K562 treated with DMSO at 1 percent for 4 hours (cell line): ENCODE measurements around the gene FAM98C. TPM values are rescaled to one million over a fixed set of nuclear protein-coding genes. Genes with fewer than 3 reads are reported as not detected.

Experiments used
- total RNA-seq: library from RNA; unstranded; fragments of 300-600 nt; gene quantifications from 2 replicates; pipeline ENCODE4 v1.2.3, GENCODE V29; 2022; ENCODE audit not compliant: insufficient read depth

Gene FAM98C
- 21.1 and 31.7 TPM in 2 replicates for total RNA-seq

GRCh38 chr19:38402967-38403674 is at the start of gene FAM98C:
Gene FAM98C (plus strand): TSS chr19:38403093. CDS start chr19:38403154, 61 bp downstream.

GRCh38 chr19:38374332-38375097 is 28.4 kb upstream of the FAM98C start, which contains the start of gene PSMD8:
Gene PSMD8 (plus strand): TSS chr19:38374571. CDS start chr19:38374602, 31 bp downstream.

GRCh38 chr19:38387550-38388348 is 15.1 kb upstream of the FAM98C start, which contains the start of gene GGN:
Gene GGN (minus strand): TSS chr19:38388034. CDS start chr19:38387261, 773 bp downstream.

GRCh38 chr19:38388349-38389100 is 14.4 kb upstream of the FAM98C start, which contains the start of gene SPRED3:
Gene SPRED3 (plus strand): TSS chr19:38388697. CDS start chr19:38390303, 1,606 bp downstream.

DNA sequence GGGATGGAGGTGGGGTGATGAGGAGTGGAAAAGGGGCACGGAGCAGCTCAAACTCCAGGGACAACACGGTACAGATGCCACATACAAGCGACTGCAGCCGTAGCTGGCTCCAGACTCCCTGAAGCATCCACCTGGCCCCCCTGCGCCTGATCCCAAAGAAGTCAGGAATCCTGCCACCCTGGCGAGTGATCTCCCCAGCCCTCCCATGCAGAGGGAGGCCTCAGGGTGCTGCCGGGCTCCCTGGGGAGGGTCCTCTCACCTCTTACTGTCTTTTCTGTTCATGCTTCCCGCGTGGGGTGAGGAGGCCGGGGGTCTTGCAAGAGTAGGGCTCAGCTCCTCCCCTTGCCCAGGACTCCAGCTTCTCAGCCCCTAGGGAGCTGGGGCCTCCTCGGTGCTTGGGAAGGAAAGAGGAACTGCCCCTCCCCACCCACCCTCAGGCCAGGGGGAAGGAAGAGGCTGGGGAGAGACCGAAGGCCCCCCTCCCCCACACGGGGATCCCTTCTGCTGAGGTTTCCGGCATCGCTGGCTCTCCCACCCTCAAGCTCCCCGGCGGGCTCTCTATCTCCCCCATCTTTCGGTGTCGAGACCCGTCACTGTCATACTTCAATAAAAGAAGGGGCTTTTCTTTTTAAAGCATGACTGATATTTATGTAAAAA is 23.0 kb downstream of the FAM98C start, which contains the start of gene RASGRP4:
TSS of gene RASGRP4 (minus strand) at position 410 of the 657 bp plus-strand sequence. CDS start at position 282, 128 bp downstream.

DNA sequence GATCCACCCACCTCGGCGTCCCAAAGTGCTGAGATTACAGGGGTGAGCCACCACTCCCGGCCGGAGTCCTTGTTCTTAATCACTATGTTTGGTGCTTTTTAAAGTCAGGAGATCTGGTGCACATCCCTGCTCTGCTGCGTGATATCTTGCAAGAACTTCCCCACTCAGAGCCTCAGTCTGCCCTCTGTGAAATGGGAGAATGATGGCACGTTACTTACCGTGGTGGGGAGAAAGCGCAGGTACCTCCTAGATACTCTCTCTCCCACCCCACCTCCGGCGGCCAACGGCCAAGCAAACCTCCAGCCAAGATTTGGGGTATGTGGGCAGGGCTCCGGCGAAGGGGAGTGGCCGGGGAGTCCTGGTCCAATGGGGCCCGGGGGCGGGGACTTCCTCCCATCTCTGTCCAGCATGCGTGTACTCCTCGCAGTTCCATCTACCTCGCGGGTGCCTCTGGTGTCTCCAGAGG is 30.4 kb downstream of the FAM98C start, which contains the start of gene RYR1:
TSS of gene RYR1 (plus strand) at position 424 of the 466 bp plus-strand sequence. CDS start 139 bp downstream, outside the sequence.

Other genes starting within 250 kb of the FAM98C start
- gene DPF1, start 178.9 kb upstream of the FAM98C start, total RNA-seq, result 1.7 and 1.9 TPM in 2 replicates
- gene PPP1R14A, start 146.7 kb upstream of the FAM98C start, total RNA-seq, result 59.5 and 75.3 TPM in 2 replicates
- 1.2 TPM in 1 of 2 replicates, not detected in the other for gene SPINT2, start 138.5 kb upstream of the FAM98C start, total RNA-seq
- gene C19orf33, start 98.8 kb upstream of the FAM98C start, total RNA-seq, result not detected in 2 replicates
- 487 and 516 TPM in 2 replicates for gene YIF1B, start 87.1 kb upstream of the FAM98C start, total RNA-seq
- gene KCNK6, start 83.2 kb upstream of the FAM98C start, total RNA-seq, result 0.12 TPM in 1 of 2 replicates, not detected in the other
- not detected in 2 replicates for gene CATSPERG, start 67.3 kb upstream of the FAM98C start, total RNA-seq
- 380 and 446 TPM in 2 replicates for gene PSMD8, start 28.5 kb upstream of the FAM98C start, total RNA-seq
- 3.0 and 3.6 TPM in 2 replicates for gene GGN, start 15.1 kb upstream of the FAM98C start, total RNA-seq
- gene SPRED3, start 14.4 kb upstream of the FAM98C start, total RNA-seq, result 0.48 and 1.3 TPM in 2 replicates
- gene RASGRP4, start 23.1 kb downstream of the FAM98C start, total RNA-seq, result 20.3 and 24.4 TPM in 2 replicates
- gene RYR1, start 30.6 kb downstream of the FAM98C start, total RNA-seq, result 2.2 and 8.6 TPM in 2 replicates
- 0.82 and 2.6 TPM in 2 replicates for gene MAP4K1, start 214.9 kb downstream of the FAM98C start, total RNA-seq
- gene EIF3K, start 216.1 kb downstream of the FAM98C start, total RNA-seq, result 631 and 662 TPM in 2 replicates
- gene ACTN4, start 244.6 kb downstream of the FAM98C start, total RNA-seq, result 322 and 331 TPM in 2 replicates